OCI-M1 (cell line): ENCODE results near the gene NEK10.

ENCODE experiments used
- DNase-seq: peaks from one replicate; lab custom pipeline; 2025; lab: John Stamatoyannopoulos, UW

NEK10 gene

DNA sequence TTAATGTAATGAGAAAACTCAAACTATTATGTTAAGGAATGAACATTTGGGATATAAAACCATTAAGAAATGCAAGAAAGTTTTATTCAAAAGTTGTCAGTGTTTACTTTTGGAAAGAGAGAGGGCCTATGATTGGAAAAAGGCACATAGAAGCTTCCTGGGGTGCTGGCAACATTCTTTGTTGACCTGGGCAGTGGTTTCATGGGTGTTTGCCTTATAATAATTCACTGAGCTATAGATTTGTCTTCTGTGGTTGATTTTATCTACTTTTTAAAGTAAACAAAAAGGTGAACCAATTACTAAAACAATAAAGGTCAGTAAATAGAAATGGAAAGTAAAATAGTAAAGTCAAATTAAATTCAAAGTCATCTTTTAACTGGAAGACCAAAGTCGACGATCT, 308.8 kb downstream of the NEK10 start:
- DNase-seq = no peak
